ENCODE data around the gene PUS10. TPM values are rescaled to one million over a fixed set of nuclear protein-coding genes. Genes with fewer than 3 reads are reported as not detected.

PUS10 gene
- total and polyA plus RNA-seq, 3 donors from 2014 or later = 7.3 to 10.7 (median 10.0) TPM

DNA sequence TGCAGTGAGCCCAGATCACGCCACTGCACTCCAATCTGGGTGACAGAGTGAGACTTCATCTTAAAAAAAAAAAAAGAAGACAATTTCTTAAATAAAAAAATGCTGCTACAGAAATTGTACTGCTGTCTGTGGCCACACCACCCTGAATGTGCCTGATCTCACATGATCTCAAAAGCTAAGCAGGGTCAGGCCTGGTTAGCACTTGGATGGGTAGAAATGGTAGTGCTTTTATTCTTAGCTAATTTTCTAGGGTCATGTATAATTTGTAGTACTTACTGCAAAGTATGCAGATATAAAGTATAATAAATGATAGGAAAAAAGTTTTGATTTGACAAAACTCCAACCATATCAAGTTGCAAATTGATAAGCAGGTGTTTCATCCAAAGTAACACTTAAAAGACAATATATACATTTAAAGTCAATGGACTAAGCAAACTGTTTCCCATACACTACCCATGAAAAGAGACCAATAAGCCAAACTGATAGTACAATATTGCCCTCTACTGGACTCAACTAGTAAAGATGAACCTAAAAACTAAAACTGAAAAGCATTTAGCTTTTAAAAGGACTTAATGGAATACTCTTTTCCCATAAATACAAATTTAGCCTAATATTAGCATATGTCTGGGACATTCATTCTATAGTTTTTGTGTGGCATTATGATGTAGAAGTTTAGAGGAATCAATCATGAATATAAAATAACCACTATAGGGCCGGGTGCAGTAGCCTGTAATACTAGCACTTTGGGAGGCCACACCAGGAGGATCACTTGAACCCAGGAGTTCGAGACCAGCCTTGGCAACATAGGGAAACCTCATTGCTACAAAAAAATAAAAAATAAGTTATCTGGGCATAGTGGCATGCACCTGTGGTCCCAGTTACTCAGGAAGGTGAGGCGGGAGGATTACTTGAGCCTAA, 19.2 kb downstream of the PUS10 start:
- TF ChIP-seq POLR2A (IDR thresholded peaks at IDR 0.05) = no peak
- peak; percentile 32 to 56 (median 41) for TF ChIP-seq CTCF (IDR thresholded peaks at IDR 0.05)
- no peak for DNase-seq

DNA sequence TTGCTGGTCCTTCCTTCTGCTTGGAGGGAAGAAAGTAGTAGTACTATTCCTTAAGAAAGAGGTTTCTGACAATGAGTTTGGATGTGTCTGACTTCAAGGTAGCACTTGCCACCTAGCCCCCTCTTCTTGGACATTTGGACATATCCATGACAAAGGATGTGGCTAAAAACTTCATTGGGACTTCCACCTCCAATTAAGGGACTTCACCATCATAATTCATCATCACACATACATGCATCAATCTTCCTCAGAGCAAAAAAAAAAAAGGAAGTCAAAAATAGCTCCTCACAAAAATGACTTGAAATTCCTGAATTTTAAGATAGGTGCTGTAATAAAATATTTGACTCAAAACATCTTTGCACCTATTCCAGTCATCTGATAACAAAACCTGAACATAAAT, 23.9 kb downstream of the PUS10 start:
- intact Hi-C loops (cut with DNase I; ENCODE audit: low total_unique reads) = loop anchor here (10.0 kb wide), 1 partner anchor 279 kb away; no protein-coding TSS in a partner anchor
- TF ChIP-seq POLR2A (IDR thresholded peaks at IDR 0.05) = no peak
- TF ChIP-seq CTCF (IDR thresholded peaks at IDR 0.05) = no peak
- H3K27ac ChIP-seq = no peak overlapping the region
- H3K27me3 ChIP-seq = no peaks in the 10 kb centered on the region
- no peaks in the 10 kb centered on the region for H3K9me3 ChIP-seq
- no peaks in the 10 kb centered on the region for H3K36me3 ChIP-seq (ENCODE audit: low read depth, missing control alignments)
- H3K4me3 ChIP-seq = no peak overlapping the region
- no peaks in the 10 kb centered on the region for H3K4me1 ChIP-seq
- DNase-seq = no peak

More for the DNA sequence above, 19.2 kb downstream of the PUS10 start:
- Histone ChIP-seq H3K27ac (no peak overlapping the region), H3K4me1 (no peaks in the 10 kb centered on the region), H3K9me3 (no peaks in the 10 kb centered on the region), H3K27me3 (no peaks in the 10 kb centered on the region), H3K4me3 (no peak overlapping the region), H3K36me3 (ENCODE audit: low read depth, missing control alignments) (no peaks in the 10 kb centered on the region)
- intact Hi-C loops (cut with DNase I; ENCODE audit: low total_unique reads) = loop anchor here (10.0 kb wide), 1 partner anchor 284 kb away; no protein-coding TSS in a partner anchor
- WGBS, 2 donors = 83 to 86% methylated on average over 4 of the region's 4 CpGs

DNA sequence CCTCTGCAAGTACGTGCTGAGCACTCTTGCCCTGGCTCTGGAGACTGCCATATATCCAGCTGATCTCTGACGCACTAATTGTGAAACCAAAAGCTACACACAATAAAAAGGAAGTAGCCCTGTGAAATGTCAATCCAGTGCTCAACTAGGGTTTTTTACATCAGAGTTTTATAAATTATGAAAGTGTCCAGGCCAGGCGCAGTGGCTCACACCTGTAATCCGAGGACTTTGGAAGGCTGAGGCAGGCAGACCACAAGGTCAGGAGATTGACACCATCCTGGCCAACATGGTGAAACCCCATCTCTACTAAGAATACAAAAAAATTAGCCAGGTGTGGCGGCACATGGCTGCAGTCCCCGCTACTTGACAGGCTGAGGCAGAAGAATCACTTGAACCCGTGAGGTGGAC, 25.1 kb downstream of the PUS10 start:
- 89 to 94% methylated on average over 7 of the region's 7 CpGs for WGBS, 2 donors
- H3K4me1 ChIP-seq = no peaks in the 10 kb centered on the region
- TF ChIP-seq CTCF (IDR thresholded peaks at IDR 0.05) (no peak), POLR2A (IDR thresholded peaks at IDR 0.05) (no peak)
- H3K4me3 ChIP-seq = no peak overlapping the region
- H3K36me3 ChIP-seq (ENCODE audit: low read depth, missing control alignments) = no peaks in the 10 kb centered on the region
- no peak for DNase-seq
- intact Hi-C loops (cut with DNase I; ENCODE audit: low total_unique reads) = loop anchor here (10.0 kb wide), 1 partner anchor 278 kb away; no protein-coding TSS in a partner anchor
- no peak overlapping the region for H3K27ac ChIP-seq
- no peaks in the 10 kb centered on the region for H3K27me3 ChIP-seq
- H3K9me3 ChIP-seq = no peaks in the 10 kb centered on the region

DNA sequence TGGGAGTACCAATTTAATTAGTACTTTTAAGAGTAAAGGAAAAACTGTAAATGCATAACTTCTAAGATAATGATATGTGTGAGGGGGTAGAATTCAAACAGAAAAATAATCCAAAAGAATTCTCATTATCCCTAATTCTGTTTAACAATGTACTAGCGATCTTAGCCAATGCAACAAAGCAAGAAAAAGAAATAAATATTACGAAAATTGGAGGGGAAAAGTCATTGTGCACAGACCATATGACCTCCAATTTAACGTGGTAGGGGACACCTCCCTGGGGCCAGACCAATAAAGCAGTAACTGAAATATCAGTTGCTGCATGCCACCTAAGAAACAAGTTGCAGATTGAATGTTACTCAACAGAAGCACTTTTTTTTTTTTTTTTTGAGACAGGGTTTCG, 26.4 kb downstream of the PUS10 start:
- H3K4me3 ChIP-seq = no peak overlapping the region
- no peaks in the 10 kb centered on the region for H3K4me1 ChIP-seq
- H3K9me3 ChIP-seq = no peaks in the 10 kb centered on the region
- H3K27ac ChIP-seq = no peak overlapping the region
- no peak for DNase-seq
- no peaks in the 10 kb centered on the region for H3K36me3 ChIP-seq (ENCODE audit: low read depth, missing control alignments)
- no peaks in the 10 kb centered on the region for H3K27me3 ChIP-seq
- WGBS, 2 donors = 87 to 93% methylated on average over 4 of the region's 4 CpGs
- no peak for TF ChIP-seq POLR2A (IDR thresholded peaks at IDR 0.05)
- no peak for TF ChIP-seq CTCF (IDR thresholded peaks at IDR 0.05)
- intact Hi-C loops (cut with DNase I; ENCODE audit: low total_unique reads) = loop anchor here (10.0 kb wide), 1 partner anchor 277 kb away; no protein-coding TSS in a partner anchor

Data from testis (tissue), 3 donors.